Endometrium (tissue), 2 donors: Measurements from ENCODE around the gene ARSK.
A peak's percentile ranks its signal among the peaks of the same experiment; 100 is the strongest.
"Not testable (repeated sequence)": the region's sequence is repeated elsewhere in the genome, so short reads cannot be mapped to it uniquely, and the experiment has no call there.

Source experiments
- FAIRE-seq: peaks from 2 replicates; lab custom pipeline; 2012; peaks lifted over from hg19 to GRCh38; lab: Jason Lieb, UNC
- donor health status: control.
- donor health status: control.

Gene ARSK

DNA sequence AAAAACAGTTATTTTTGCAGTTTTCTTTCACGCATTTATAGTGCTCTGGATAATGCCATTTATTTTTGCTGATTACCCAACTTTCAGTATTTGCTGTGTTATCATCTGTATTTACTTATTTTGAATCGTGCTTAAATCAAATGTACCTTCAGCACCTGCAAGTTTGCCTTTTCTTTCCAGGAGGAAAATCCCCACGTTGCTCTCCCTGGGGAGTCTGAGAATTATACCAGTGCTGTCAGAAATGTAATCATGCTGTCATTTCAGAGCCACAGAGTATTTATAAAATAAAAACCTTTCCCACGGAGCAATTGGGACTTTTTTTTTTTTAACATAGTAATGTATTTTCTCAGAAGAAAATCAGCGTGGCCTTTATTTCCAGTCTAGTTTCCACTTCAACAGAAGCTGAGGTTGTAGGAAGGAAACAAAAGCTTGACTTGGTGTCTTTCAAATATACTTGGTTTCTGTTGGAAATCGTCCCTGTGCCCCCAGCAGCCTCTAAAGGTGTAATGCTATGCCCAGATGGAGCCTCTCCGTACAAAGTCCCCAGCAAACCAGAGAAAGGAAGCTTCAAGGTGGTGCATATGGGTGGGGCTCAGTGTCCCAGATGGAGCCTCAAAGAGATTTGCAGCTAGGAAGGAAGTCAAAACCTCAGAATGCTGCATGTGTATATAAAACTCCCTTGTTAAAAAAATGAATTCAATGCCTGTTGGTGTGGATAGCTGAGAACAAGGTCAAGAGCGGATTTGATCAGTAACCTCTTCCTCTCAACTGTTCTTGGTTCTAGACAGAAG, 67.1 kb downstream of the ARSK start:
- FAIRE-seq, result no peak

DNA sequence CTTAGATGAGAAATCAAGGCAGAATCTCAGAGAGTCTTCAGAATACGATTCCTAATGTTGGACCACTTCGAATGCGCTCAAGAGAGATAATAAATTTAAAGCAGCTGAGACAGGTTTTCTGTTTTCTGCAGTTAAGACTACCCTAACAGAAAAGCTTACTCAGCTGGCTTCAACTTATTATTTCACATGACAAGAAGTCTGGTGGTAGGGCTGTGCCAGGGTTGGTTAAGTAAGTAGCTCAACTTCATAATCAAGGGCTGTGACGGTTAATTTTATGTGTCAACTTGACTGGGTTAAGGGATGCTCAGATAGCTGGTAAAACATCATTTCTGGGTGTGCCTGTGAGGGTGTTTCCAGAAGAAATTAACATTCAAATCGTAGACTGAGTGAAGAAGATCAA, 68.8 kb downstream of the ARSK start:
- FAIRE-seq, result no peak

DNA sequence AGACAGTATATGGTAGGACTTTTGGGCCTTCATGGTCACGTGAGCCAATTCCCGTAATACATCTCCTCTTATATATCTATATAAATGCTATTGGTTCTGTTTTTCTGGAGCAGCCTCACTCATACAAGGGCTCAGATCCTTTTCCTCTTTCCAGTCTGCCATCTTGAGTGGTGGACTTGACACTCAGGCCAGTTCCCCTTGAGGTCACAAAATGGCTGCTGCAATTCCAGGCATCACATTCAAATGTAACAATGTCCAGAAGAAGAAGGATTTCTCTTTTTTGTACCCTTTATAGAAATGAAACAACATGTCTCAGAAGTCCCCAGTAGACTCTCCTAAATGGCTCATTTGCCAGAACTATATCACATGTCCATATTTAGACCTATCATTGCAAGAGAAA, 69.5 kb downstream of the ARSK start:
- no peak for FAIRE-seq

DNA sequence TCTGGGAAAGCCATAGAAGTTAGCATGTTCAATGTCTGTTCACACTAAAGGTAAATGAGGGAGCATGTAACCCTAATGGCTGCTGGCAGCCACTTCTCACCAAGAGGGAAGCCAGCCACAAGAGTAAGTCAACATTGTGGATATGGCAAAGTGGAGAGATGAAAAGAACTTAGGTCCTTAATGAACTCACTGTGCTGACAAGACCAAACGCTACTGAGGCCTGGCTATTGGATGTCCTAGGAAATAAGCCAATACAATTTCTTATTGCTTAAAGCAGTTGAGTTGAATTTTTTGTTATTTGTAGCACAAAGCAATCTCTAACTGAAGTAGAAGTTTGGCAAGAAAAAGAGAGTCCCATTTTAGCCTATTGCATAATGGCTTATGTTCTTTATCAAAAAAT, 71.8 kb downstream of the ARSK start:
- FAIRE-seq, result no peak

DNA sequence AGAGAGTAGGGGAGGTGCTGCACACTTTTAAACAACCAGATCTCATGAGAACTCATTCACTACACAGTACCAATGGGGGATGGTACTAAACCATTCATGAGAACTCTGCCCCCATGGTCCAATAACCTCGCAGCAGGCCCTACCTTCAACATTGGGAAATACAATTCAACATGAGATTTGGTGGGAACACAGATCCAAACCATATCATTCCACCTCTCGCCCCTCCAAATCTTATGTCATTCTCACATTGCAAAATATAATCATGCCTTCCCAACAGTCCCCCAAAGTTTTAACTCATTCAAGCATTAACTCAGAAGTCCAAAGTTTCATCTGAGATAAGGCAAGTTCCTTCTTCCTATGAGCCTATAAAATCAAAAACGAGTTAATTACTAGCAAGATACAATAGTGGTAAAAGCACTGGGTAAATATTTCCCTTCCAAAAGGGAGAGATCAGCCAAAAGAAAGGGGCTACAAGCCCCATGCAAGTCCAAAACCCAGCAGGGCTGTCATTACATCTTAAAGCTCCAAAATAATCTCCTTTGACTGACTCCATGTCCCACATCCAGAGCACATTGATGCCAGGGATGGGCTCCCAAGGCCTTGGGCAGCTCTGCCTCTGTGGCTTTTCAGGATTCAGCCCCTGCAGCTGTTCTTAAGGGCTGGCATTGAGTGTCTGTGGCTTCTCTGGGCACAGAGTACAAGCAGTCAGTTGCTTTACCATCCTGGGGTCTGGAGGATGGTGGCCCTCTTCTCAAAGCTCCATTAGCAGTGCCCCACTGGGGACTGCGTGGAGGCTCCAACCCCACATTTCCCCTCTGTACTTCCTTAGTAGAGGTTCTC, 73.3 kb downstream of the ARSK start:
- no peak for FAIRE-seq

DNA sequence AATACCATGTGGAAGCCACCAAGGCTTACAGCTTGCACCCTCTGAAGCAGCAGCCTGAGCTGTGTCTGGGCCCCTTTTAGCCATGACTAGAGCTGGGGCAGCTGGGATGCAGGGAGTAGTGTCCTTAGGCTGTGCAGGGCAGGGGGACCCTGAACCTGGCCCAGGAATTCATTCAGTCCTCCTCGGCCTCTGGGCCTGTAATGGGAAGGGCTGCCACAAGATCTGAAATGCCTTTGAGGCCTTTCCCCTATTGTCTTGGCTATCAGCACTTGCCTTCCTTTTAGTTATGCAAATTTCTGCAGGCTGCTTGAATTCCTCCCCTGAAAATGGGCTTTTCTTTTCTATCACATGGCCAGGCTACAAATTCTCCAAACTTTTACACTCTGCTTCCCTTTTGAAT, 74.0 kb downstream of the ARSK start:
- no peak for FAIRE-seq

DNA sequence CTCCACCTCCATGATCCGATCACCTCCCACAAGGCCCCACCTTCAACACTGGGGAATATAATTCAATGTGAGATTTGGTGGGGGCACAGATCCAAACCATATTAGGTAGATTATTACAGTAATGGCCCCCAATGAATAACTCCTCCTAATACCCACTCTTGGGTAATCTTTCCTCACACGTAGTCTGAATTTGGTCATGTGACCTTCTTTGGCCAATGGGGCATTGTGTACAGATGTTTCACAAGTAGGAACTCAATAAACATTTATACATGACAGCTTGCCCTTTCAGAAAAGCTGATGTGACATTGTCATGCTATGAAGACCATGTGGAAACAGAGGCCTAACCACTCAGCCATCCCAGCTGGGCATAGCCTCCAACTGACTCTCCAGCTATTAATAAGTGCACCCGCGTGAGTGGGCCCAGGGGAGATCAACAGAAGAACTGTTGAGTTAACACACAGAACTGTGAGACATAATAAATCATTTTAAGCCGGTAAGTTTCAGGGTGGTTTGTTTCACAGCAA, 75.6 kb downstream of the ARSK start:
- no peak for FAIRE-seq

DNA sequence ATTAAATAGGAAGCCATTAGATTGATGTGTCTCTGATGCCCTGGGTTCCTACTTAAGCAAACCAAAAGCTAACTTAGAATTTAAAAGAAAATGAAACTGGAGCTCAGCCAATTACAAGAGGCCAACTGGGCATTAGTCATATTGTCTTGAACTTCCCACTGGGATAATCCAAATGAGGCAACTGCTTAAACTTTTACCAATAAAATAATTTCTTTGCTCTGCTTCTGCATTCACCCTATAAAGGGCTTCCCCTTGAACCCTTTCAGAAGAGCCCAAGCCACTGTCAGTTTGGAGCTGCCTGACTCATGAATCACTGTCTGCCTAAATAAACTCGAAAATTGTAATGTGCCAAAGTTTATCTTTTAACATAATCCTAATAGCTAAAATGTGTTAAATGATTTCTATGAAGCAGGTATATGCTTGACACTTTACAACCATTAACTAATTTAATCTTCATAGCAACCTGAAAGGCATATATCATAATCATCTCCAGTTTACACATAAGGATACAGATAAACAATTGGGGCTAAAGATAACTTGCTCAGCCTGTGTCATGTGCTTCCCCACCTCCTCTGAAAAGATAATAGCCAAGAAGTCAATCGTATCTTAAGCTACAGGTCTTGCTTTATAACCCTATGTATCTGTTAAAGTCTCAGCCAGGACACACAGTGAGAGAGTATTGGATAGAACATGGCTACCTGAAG, 76.5 kb downstream of the ARSK start:
- no peak for FAIRE-seq

DNA sequence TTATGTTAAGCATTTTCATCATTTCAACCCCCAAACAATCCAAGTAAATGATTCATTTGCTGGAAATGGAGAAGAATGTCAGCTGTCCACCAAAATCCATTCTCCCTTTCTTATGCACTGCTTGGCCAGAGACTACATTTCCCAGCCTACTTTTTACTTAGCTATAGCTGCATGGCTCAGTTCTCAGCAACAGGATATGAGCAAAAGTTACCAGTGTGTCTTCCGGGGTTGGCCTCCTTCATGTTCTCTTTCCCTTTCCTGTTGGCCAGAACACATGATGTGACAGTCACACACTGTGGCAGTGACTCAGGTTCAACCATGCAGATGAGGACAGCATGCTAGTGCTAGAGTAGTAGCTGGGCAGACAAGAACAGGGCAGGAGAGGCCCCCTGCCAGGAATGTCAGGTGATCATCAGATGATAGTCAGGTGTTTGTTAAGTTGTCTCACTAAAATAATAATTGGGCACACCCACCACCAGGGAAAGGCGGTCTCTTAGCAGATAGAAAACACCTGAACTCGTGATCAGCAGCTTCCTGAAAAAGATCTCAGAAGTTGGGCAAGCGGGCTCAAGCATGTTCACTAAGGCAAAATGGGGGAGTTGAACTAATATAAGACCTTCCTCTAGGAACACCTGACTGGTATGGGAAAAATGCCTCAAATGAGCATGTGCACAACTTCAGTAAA, 77.2 kb downstream of the ARSK start:
- no peak for FAIRE-seq

DNA sequence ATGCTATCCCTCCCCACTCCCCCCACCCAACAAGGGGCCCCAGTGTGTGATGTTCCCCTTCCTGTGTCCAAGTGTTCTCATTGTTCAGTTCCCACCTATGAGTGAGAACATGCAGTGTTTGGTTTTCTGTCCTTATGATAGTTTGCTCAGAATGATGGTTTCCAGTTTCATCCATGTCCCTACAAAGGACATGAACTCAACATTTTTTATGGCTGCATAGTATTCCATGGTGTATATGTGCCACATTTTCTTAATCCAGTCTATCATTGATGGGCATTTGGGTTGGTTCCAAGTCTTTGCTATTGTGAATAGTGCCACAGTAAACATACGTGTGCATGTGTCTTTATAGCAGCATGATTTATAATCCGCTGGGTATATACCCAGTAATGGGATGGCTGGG, 78.0 kb downstream of the ARSK start:
- not testable (repeated sequence) for FAIRE-seq

DNA sequence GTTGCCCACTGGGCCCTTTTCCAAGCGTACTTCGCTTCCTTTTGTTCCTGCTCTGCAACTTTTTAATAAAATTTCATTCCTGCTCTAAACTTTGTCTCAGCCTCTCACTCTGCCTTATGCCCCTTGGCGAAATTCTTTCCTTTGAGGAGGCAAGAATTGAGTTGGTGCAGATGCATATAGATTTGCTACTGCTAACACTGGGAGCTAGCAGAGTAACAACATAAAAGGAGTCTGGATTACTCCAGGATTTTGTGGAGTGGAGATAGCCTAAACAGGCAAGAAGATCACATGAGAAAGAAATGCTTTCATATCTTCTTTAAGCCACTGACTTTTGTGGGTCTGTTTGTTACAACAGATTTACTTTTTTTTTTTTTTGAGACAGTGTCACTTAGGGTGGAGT, 78.8 kb downstream of the ARSK start:
- no peak for FAIRE-seq

DNA sequence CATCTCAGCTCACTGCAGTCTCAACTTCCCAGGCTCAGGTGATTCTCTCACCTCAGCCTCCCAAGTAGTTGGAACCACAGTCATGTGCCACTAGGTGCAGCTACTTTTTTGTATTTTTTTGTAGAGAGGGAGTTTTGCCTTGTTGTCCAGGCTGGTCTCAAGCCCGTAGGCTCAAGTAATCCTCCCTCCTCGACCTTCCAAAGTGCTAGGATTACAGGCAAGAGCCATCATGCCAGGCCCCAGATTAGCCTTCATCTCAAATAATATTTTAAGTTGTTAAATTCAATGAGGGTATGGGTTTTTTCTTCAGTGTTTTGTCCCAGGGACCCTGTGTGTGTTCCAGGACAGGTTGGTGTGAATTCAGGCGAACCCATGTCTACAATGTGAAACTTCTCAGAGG, 79.2 kb downstream of the ARSK start:
- FAIRE-seq, result no peak

DNA sequence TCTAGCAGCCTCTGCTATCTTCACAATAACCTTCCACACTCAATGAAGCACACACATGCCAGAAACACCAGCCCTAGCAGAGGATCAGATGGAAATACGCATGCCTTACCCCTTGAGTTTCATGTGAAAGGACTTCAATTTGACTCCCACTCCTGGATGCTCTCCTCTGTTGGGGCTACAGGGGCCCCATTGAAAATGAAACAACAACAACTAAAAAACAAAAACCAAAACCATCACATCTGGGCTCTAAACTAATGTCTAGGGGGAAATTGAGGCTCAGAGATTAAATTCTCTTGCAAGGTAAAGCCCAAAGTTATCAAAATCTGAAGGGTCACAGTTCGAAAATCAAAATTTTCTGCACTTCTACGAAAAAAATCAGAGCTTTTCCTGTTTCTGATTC, 83.7 kb downstream of the ARSK start:
- no peak for FAIRE-seq

DNA sequence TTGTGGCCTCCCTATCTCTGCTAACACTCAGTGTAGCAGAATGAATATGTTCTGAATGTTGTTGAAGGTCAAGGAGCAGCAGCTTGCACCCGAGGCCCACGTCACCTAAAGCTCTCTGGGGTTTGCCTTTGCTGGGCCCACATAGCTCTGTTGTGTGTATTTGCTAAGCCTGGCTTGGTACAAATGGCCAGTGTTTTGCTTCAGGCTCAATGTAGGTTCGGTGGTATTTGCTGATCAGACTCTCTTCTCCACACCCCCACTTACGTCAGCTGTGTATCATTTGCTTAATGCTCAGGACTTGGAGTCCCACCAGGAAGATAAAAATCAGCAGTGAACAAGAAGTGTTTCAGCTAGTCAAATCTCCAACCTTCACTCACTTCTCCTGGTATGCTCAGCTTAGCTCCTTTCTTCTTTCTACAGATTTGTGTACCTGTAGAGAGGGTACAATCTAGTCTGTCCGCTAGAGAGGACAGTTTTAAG, 86.9 kb downstream of the ARSK start:
- no peak for FAIRE-seq

DNA sequence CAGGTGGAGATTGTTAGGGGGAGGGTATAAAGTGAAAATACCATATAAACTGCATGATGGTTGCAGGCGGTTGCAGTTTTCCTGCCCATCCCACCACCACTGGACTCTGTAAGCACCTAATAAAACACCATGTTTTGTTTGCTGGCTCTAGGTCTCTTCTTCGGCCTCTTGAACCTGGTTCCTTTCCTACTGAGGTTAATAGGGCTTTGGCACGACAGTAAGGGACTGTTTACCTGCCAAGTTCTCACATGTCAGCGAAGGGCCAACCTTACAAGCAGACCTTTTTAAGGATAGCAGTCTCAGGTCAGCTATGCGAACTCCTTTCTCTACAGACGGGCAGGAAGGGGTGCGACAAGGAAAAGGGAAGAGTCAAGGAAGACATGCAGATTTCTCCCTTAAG, 88.3 kb downstream of the ARSK start:
- FAIRE-seq, result no peak

DNA sequence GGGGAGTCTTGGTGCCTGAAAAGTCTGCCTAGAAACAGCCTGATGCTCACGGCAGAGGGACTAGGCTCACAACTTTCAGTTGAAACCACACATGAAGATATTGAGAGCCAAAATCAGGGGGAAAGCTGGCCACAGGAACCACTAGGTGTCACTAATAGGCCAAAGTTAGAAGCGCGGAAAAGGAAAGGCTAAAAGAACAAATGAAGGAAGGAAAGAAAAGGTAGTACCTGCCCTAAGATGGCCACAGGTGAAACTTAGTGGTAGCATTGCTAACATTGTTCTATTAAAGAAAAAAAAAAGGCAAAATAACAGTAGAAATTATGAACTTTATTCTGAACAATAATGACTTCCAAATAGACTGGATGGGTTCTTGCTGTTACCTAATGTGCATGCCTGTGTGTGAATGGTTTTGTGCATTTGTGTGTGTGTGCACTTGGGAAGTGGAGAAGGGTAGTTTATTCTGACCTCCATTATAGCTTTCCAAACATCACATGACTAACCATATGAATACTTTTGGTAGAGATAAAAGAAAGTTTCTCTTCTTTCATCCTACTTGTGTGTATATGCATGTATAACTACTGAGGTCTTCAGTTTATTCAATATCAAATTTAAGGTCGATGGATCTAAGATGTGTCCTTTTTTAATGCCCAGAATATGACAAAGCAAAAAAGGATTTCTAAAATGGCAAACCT, 89.6 kb downstream of the ARSK start:
- no peak for FAIRE-seq

DNA sequence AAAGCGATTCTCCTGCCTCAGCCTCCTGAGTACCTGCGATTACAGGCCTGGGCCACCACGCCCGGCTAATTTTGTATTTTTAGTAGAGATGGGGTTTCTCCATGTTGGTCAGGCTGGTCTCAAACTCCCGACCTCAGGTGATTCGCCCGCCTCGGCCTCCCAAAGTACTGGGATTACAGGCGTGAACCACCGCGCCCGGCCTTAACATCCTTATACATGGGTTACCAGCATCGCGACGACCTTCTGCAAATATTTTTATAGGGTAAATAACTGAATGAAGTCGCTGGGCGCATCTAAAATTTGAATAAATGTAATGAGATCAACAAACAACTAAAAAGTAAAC, 91.3 kb downstream of the ARSK start:
- not testable (repeated sequence) for FAIRE-seq

DNA sequence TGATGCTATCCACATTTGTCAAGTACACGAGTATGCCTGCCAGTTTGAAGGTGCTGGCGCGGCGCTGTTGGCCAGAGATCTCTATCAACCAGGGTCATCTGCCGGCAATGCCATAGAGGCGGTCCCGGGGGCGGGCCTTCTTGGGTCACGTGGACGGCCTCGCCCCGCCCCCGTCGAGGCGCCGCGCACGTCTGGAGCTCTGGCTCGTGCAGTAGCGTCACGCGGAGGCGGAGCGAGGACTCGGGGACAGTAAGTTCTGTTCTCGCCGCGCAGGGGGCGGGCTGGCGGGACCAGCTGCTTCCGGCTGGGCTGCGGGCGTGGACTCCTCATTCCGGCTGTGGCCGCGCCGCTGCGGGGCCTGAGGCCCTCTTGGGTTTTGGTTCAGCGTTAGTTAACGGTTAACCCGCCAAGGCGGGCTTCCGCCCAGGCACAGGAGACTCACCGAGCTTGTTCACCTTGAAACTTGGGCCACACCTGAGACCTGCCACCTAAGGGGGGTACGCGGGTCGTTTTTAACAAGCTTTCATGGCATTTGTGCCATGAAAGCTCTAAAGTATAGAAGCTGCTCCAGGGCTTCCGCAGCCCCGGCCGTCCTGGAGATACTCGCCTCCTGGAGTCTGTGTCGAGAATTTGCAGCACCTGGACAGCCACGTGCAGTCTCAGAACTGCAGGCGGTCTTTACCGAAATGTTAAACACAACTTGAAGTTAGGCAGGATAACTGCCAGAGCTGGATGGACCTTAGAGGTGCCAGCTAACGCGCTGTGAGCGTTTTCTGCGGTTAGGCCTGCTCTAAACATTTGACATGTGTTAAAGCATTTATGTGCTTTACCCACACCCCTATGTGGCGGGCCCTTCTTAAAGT, 91.9 kb downstream of the ARSK start, which contains the start of gene RFESD:
Gene RFESD (plus strand): TSS at position 209 of the 863 bp plus-strand sequence. CDS start 5,495 bp downstream, outside the sequence.
- peak; percentile 81 for FAIRE-seq

DNA sequence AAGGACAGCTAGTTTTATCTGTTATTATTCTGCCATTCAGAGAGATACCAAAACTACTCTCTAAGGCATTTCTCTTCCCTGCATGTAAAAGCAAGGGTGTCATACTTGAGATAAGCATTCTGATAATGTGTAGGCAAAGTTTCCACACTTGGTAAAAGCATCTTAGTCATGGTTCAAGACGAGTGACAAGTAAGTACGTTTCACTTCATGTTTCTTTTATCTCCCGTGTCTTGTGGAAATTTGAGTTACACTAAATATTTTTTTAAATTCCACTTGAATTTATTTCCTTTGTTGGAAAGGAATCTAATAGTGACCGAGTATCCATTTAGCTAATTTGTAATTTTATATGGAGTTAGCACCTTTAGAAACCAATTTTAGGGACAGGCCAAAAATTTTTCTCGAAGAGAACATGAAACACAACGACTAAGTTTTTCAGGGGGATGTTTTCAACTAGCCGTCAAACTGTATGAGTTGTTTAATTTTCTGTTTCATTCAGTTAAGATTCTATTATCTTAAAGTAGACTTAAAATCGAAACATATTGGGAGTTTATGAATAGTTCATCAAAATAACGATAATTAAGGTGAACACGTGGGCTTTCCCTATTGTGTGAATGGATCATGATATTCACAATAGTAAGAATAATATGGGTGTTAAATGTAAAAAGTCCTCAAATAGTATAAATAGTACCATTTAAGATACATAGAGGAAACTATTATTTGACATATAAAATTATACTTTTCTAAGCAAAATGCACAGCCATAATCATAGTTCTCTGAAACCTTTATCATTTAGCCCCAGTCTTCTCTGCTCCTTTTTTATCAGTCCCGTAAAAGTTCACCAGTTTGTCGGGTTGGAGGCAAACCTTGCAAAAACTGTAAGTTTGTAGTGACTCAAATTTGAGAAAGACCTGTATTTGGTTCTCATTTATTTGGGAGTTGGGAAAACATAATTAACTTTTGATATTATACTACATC, 93.3 kb downstream of the ARSK start:
- no peak for FAIRE-seq
